Dedifferentiated amniotic fluid mesenchymal stem cell (primary cell): ENCODE measurements around the gene TMEM86B.

ENCODE experiments used
- DNase-seq: peaks from one replicate; pipeline ENCODE4 v3.0.0-alpha.2; 2016; ENCODE audit errors: extremely low spot score

TMEM86B gene

DNA sequence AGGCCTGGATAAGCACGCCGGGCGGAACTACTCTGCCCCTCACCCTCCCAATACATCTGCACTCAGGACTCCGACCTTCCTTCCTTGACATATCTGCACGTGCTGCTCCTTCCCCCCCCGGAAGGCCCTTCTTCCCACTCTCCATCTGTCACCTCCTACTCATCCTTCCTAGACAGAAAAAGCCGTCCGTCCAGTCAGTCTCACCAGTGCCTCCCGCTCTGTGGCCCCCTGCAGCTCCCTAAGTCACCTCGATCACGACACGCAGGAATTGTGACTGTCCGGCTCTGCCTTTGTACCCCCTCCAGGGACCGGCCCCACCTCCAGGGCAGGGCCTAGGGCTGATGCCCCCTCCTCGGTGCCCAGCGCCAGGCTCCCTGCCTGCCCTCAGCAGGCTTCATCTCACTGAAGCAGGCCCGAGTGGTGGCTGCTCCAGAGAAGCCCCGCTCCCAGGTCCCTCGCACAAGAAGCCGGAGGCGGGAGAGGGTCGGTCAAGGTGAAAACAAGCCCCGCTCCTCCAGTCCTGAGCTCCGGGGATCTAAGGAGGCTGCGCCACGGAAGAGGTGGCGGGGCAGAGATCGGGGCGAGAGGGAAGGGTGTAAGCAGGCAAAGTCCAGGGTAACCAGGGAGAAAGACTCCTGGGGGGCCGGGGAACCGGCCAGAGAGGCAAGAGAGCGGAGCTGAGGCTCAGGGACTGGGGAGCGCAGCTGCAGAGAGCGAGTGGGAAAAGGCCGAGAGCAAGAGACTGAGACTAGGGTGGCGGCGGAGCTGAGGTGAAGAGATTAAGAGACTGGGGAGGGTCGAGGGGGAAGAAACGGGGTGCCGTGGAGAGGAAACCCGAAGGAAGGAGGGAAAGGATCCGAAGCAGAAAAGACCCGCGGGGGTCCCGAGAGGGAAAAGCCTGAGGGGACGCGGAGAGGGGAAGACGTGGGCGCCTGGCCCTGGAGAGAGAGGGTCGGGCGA, 29.2 kb upstream of the TMEM86B start:
- DNase-seq, result no peak

DNA sequence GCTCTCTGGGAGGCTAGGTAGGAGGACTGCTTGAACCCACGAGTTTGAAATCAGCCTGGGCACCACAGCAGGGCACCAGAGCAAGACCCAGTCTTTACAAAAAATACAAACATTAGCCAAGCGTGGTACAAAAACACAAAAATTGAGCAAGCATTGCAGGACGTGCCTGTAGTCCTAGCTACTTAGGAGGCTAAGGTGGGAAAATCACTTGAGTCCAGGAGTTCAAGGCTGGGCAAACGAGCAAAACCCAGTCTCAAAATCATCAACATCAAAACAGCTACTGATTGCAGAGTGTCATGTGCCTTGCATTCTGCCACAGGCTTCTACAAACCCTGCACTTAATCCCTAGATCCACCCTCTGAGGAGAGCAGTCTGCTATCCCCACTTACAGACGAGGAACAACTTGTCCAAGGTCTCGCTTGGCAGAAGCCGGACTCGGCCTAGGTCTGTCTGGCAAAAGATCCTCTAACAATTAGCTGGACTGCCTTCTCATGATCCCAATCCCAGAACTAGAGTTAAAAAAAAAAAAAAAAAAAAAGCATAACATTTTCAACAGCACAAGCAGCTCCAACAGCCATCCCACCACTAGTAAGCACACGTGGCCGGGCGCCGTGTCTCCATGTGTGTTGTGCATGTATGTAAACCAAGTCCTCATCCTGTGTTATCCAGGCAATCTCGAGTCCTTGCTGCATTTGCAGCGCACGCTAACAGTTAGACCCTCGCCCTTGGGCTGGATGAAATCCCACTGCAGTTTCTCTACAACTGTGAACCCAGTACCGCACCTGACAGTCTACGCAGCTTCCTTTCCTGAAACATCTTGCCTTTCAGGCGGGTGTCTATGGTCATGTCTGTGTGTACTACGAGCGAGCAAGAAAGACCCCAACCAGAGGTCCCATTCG, 28.2 kb upstream of the TMEM86B start:
- no peak for DNase-seq

DNA sequence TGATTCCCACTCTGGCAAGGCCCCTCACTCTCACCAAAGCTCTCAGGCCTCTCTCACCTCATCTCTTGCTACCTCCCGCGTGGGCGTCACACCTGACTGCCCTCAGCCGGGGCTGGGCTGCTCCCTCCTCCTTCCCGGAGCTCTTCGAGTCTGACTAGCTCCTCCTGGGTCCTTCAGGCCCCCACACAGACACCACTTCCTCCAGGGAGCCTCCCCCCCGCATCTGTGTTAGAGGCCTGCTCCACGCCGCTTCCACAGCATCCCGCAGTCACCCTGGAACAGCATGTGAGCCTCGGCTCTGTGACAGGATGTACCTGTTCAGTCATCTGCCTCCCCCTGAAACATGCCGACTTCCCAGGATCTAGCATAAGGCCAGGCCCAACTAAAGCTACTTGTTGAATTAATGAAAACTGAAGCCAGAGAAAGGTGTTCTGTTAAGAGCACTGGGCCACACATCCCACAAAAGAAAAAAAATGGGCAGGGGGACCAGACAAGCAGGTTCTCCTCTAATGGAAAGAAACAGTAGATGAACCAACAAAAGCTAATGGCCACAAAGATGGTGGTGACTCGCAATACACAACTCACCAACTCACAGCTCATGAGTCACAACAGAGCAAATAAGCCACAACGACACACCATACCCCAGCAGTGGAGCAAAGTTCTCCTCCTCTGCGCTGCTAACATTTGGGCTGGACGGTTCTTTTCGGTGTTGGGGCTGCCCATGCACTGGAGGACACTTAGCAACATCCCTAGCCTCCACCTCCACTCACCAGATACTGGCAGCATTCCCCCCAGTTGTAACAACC, 27.3 kb upstream of the TMEM86B start:
- no peak for DNase-seq

DNA sequence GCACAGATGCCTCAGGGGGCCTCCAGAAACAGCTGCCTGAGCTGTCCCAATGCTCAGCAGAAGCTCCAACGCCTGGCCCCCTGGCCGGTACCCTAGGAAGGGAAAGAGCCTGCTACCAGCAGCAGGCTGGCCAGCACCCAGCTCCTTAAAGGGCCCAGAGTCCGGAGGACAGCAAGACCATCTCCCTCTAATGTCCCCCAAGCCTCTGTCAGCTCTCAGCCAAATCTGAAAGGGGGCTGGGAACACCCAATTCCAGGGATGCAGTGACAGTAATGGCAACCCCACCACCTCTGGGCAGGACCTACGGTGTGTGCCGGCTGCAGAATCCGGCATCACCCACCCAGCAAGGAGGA, 26.0 kb upstream of the TMEM86B start:
- no peak for DNase-seq

DNA sequence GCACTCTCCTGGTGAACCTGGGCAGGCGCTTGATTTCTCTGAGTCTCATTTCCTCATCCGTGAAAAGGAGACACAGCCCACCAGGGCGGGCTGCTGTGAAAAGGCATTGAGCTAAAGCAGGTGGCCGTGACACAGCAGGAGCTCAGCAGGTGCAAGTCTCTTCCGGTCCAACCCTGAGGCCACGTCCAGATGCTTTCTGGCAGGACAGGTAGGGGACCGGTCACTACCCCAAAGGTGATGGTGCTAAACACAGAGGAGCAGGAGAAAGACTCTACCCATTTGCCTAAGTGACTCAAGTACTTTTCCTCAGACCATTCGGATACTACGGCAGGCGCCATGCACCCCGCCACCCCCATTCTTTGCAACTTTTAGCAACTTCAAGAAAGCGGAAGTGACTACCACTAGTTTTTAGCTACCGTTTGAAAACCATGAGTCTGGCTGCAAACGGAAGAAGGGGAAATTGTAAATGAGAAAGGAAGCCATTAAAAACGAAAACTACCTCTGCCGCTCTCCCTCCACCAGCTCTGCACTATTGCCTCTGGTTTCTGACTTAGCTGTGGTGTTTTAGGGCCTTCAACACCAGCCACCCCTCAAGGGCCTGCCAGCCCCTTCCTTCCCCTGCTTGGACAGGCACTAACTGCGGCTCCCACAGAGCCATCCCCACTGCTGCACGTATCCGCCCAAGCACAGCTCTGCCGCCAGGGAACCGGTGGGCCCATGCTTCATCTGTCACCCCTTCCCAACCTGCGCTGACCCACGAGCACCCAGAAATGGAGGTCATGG, 25.5 kb upstream of the TMEM86B start:
- DNase-seq, result no peak

DNA sequence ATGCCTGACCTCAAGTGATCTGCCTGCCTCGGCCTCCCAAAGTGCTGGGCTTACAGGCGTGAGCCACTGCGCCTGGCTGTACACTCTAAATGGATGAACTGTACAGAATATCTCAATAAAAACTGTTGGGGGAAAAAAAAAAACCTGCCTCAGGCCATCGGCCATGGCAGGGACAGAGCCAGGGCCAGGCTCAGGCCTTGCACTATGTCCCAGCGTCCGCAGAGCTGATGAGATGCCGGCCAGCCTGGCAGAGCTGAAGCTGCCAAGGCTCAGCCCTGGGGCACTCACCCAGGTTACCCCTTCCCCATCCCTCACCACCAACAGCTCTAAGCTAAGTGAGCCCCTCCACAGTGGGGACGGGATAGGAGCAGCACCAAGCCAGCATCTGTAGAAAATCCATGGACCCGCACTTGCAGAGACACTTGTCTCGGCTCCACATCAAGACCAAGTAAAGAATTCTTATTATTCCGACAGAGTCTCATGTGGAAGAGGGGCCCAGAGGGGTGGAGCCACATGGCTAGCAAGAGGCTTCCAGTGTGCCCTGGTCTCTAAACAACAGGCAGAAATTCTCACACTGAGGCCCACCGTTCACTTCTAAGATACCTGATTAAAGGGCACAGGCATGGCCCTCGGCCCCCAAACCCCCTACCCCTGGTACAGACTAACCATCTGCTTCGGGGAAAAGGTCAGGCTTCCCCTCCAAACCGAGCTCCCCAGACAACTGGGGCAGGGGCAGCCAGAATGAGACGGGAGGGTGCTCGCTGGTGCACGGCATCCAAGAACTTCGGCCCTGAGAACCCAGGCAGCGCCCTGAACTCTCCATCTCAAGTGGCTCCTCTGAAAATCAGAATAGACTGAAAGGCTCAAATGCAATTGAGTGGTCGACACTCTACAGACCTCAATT, 24.4 kb upstream of the TMEM86B start:
- no peak for DNase-seq

DNA sequence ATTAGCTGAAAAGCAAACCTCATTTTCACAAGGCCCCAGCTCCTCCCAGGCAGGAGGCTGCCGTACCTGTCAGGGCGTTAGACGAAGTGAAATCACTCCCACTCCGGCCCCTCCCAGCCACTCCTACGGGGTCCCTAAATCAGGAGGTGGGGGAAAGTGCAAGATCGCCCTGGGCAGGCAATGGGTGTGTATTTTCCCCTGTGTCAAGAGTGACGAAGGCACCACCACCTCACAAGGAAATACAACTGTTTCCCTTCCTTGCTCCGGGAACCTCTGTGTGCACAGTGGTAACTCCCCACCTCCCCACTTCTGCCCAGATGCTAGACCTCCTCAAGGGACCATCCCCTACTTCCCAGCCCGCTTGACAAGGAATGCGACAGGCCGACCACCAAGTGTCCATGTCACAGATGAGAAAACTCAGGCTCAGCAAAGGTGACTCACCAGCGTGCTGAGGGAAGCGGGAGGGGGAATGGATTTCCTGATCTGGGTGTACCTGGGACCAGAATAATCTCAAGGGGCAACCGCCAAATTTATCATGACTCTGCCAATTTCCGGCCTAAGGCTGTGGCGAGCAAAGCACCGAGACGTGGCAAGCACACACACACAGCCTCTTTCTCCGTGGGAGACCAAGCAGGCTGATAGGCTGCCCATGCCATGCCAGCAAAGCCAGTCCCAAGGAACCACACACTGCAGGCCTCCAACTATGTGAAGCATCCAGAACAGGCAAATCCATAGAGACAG, 22.9 kb upstream of the TMEM86B start:
- no peak for DNase-seq

DNA sequence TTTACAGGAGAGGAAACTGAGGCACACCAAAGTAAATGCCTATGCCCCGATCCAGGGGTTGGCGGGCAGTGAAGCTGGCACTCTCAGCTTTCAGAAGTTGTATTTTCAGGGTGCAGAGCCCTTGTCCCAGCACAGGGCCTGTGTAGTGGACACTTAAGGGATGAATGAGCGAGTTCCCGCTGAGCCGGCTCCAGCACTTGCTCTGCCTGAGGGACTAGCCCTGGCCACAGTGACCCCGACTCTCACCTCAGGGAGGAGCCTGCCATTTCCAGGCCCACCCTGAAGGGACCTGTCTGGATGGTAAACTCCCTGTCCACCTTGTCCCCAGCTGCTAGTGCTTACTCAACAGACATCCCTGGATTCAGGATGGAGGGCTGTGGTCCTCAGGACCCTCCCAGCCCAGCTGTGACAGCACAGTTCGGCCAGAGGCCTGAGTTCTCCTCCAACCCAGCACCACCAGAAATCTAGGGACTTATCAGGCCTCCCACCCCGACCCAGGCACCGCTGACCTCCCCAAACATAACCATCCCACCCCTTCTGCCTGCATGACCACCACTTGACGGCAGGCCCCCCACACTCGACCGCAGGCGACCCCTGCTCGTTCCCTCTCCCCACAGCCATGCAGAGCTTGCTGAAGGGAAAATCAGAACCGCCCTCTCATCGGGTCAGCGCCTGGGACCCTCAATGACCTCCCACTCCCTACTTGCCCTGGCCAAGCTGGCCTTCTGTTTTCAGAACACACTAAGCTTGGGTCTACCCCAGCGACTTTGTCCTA, 21.9 kb upstream of the TMEM86B start:
- no peak for DNase-seq

DNA sequence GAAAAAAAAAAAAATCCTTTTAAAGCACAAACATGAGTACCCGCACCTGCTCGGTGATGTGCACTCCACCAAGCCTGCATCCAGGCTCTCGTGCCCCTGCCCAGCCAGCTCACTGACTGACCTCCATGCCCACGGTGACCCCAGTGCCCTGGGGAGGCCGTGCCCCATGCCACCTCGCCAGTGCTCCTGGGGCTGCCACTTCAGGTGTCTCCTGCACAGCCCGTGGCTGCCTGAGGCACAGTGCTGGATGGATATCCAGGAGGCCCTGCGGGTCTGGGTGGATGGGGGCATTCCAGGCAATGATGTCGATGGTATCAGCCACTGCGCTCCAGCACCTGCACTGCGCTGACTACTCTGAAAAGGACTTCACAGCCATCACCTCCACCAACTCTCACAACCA, 21.3 kb upstream of the TMEM86B start:
- DNase-seq, result no peak

DNA sequence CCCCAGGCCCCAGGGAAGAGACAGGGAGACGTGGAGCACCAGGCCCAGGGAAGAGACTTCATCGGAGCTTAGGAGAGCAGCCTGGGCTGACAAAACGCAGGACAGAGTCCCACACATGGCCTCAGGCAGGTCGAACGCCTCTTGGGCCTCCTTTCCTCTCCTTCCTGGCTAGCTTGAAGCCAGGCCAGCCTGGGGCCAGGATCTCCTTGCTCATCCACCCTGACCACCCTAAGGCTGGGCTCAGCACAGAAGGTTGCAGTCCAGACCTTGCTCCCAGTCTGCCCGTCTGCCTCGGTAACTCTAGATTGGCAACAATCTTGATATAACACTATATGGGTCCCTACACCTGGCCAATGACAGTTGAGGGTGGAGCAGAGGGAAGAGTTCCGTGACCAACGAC, 20.1 kb upstream of the TMEM86B start:
- DNase-seq, result no peak

DNA sequence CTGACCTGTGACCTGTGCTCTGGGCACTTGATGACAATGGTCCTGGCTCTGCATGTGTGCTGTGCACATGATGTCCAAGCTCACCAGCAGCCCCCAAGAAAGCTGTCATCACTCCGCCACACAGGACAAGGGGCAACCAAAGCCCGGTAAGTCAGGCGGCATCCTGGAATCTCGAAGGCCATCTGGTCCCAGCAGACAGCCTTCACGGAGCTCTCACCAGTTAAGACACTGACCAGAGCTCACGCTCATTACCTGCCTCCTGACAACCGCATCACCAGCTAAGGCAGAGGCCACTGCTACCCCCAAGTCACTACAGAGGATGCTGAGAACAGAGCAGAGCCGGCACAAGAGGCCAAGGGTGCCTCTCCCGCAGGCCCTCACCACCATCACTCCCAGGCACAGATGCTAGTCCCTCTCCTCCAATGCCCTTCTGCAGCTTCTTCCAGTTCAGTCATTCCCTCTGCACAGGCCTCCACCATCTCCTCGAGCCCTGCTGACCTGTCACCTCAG, 19.7 kb upstream of the TMEM86B start:
- no peak for DNase-seq

DNA sequence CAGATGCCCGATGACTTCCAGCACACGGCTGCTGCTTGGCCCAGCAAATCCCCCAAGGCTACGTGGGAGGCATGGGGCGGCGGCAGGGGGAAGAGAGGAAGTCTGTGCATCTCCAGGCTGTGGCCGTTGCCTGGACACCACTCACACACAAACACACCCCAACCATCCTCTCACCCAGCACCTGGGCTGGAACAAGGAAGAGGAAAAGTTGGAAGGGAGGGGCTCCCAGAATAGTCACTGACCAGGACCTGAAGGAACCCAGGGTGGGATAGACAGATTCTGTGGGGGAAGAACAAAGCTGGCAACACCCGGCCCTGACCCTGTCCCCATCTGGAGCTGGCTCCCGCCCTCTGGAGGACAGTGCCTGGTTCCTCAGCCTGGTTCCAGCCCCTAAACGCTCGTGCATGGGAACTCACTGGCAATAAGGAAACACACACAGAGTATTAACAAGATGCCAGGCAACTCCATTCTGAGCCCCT, 19.1 kb upstream of the TMEM86B start:
- no peak for DNase-seq

DNA sequence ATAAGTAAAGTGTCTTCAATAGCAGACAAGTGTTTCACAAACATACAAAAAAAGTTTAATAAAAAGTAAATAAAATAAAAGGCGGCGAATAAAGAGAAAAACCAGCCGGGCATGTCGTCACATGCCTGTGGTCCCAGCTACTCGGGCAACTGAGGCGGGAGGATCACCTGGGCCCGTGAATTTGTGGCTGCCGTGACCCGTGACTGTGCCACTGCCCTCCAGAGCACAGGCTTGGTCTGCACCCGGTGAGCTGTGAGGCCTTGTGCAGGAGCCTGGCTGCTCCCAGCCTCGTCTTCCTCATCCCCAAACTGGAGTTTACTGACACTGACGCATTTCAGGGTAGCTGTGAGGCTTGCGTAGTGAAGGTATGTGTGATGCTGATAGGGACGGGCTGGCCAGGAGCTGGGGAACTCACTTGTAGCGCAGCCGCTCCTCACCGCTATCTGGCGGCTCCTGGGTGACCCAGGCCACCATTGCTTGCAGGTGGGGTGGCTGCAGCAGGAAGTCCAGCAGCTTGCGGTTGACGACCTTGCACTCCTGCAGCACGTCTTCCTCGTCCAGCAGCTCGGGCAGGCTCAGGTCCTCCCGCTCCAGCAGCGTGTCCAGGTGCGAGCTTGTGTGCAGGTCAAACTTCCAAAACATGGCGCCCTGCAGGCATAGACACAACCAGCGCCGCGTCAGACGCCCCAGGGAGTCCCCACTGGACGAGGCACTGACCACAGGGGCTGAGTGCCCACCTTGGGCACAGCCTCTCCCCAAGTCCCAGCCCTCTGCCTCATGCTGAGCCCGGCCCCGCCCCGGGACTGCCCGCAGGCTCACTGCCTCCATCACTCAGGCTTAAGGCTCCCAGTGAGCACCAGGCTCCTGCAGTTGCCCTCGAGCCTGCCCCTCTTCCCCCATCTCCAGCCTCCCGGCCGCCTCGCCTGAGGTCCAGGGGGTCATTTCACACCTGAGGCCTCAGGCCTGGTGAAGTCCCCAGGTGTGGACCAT, 18.2 kb upstream of the TMEM86B start:
- DNase-seq, result no peak

DNA sequence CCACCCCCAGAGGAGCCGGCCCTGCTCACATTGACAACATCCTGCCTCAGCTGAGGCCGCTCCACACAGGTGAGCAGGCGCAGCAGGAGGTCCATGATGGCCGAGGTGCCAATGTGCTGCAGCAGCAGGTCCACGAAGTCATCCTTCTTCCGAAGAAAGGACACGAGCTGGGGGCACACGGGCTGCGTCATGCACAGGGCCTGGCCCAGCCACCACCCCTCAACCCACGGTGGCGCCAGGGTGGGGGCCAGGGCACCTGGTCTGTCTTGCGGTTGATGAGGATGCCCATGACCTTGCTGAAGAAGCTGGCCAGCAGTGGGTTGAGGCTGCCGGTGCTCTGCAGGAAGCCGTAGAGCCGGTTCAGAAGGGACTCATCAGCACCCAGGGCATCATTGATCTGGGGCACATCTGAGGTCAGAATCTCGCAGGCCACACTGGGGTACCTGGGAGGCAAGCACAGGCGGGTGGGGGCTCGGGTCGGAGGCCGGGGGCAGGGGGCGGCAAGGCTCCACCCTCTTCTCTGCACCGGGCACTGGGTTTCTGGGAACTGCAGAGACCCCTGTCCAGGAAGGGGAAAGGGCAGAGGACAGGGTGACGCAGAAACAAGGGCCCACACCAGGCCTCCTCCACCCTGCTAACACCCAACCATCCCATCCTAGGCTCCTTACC, 16.8 kb upstream of the TMEM86B start:
- no peak for DNase-seq

DNA sequence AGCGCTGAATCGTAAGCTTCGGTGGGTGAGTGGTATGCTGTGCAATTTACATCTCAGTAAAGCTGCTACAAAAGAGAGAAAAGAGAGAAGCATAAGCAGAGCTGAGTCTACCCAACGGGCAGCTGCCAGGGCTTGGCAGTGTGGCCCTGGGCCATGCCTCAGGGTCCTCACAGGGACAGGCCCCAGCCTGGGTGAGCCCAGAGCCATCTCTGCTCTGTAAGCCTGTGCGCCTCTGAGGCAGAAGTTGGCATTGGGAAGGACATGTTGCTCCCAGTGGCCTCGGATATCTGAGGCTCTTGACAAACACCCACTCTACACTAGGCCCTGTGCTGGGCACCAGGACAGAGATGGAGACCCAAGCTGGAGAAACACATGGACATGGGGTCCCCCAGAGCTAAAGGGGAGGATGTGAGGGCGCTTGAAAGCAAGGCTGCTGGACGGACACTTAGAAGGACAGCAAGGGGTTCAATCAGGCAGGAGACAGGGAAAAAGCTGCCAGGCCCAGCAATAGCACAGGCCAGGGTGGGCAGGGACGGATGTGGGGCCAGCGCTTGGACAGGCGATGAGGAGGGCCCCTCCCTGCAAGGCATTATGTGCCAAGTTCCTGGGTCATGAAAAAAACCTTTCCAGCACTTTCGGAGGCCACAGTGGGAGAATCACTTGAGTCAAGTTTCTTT, 15.6 kb upstream of the TMEM86B start:
- no peak for DNase-seq

DNA sequence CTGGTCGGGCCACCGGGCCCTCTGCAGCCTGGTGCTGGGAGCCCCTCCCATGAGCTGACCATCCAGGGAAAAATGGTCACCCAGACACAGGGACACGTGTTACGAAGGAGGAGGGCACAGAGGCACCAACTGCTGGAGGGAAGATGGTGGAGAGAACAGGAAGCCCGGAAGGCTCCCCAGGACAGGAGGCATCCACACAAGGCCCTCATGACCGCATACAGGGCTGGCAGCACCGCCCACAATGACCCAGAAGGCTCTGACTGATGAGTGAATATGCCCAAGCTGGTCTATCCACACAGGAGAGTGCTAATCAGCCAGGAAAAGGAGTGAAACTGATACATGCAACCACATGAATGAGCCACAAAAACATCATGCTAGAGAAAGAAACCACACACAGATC, 14.0 kb upstream of the TMEM86B start:
- no peak for DNase-seq
